ENCODE results near the gene MXI1.
A peak's percentile ranks its signal among the peaks of the same experiment; 100 is the strongest.
"Not testable (repeated sequence)": the region's sequence is repeated elsewhere in the genome, so short reads cannot be mapped to it uniquely, and the experiment has no call there.

Gene MXI1

GRCh38 chr10:110242511-110242910, 35.1 kb downstream of the MXI1 start:
- DNase-seq = no peak

DNA sequence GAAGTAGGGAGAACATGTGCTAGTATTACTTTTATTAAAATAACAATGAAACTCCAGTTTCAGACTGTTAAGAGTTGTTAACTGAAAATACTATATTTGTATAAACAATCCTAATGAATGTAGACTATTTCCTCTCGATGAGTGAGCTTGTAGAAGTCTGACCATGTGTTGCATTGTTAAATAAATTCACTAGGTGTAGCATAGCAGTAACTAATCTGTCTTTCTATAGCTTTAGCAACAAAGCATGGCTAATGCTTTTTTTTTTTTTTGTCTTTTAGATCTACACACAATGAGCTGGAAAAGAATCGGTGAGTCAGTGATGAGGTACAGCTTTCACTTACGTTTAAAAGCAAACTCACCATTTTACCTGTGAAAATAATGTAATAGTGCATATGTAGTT, 37.1 kb downstream of the MXI1 start:
- no peak for DNase-seq

DNA sequence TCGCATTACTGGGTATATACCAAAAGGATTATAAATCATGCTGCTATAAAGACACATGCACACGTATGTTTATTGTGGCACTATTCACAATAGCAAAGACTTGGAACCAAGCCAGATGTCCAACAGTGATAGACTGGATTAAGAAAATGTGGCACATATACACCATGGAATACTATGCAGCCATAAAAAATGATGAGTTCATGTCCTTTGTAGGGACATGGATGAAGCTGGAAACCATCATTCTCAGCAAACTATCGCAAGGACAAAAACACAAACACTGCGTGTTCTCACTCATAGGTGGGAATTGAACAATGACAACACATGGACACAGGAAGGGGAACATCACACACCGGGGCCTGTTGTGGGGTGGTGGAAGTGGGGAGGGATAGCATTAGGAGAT, 40.4 kb downstream of the MXI1 start:
- DNase-seq = not testable (repeated sequence)

GRCh38 chr10:110249489-110249888, 42.1 kb downstream of the MXI1 start:
- not testable (repeated sequence) for DNase-seq

GRCh38 chr10:110251392-110251791, 44.0 kb downstream of the MXI1 start:
- not testable (repeated sequence) for DNase-seq

- no peak for DNase-seq
Measured at GRCh38 chr10:110252151-110252550, 44.7 kb downstream of the MXI1 start.

DNA sequence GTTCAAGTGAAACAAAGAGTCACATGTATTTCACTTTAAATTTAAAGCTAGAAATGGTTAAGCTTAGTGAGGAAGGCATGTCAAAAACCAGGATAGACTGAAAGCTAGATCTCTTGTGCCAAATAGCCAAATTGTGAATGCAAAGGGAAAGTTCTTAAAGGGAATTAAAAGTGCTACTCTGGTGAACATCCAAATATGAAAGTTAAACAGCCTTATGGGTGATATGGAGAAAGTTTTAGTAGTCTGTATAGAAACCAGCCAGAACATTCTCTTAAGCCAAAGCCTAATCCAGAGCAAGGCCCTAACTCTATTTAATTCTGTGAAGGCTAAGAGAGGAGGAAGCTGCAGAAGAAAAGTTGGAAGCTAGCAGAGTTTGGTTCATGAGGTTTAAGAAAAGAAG, 47.1 kb downstream of the MXI1 start:
- DNase-seq = no peak

DNA sequence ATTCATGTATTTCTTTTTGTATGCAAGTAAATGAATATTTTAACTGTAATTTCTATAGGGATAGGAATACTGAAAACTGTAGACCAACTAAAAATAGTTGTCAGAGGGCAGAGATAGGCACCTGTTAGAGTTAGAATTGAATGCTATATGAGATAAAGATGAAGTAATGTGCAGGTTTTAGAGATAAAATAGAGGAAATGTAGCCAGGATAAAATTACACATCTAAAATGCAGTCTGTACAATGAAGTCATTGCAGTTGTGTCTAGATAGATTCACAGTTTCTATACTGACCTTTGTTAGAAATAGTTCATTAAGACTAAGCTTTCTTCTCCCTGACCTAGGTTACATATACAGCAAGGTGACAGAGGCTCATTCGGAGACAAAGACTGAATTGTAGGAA, 51.1 kb downstream of the MXI1 start:
- DNase-seq = no peak

DNA sequence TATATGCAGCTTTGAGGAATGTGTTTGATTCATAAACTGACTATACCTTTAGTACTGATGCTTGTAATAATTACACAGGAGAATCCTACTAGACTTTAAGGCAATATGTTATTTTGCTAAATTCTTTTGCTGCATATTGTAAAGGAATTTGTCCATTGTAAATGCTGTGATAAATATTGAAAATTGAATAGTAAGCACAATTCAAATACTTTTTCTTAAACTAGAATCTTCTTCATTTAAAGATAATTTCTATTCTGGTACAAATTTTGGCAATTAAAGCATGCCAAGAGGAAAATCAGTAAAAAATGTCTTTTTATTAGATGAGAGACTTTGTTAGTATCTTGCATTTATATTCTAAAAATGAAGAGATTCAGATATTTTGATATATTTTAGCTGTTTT, 51.9 kb downstream of the MXI1 start:
- no peak for DNase-seq

DNA sequence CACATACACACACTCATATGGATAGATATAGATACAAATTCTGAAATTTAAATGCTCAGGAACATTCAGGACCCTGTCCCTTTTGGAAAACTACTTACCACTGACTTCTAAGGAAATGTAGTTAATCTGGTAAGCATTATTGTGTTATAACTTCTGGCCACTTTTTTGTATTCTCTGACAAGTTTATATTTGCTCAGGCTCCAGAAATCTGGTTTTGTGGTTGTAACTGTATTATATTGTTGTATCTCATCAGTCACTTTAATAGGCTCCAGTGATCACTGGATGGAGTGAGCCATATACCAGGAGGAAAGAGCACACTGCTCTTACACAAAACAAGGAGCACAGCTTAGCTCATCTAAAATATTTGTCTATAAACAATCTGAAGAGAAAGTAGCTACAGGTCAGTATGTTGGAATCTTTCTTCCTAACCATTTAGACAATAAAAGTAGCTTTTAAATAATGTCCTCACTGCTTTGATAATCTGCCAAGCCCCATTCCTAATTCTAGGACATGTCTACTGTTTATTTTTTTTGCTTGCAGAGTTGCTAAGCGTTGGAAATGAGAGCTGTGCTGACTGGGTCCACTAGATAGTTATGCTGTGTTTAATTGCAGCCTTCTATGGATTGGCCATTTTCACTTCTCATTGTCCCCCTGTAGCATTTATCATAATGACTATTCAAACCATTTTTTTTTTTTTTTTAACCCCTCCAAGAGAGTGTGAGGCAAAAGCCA, 53.5 kb downstream of the MXI1 start:
- DNase-seq = no peak

GRCh38 chr10:110263164-110263563, 55.8 kb downstream of the MXI1 start:
- no peak for DNase-seq

DNA sequence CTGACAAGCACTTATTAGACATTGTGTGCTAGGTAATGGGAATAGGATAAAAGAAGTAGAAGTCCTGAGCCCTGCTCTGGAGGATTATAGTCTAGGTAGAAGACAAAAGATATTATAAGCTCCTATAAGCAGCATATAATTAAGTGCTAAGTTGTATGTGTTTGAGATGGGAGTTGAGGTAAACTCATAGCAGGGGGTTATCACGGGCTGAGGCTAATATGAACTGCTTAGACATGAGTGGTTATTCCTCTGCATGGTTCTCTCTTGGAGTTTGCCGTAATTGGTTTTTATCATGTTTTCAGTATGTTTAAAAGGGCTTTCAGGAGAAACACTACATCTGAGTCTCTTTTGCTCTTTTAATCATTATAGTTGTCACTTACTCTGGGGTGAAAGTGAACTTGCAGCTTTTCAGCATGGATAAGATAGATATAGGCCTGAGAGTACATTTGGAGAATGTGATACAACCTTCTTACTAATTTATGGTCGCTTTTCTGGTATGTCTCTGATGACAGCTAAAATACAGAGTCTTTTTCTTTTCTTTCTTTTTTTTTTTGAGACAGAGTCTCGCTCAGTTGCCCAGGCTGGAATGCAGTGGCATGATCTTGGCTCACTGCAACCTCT, 58.3 kb downstream of the MXI1 start:
- no peak for DNase-seq

DNA sequence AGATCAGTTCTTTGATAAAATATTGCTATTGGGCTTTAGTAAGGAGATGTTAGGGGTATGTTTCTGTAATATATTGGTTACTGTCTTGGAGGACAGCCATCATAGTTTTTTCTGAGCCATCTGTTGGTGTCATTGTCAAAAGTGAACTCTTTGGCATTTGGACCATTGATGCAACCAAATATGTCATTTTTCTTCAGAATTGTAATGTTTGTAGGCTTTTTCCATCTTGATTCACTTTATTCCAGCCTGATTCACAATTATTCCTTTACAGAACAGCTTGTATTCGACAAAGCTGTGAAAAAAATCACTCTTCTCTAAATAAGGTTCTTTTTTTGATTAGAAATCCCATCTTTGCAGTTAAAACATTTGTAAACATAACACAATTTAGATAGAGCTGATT, 59.9 kb downstream of the MXI1 start:
- DNase-seq = no peak

DNA sequence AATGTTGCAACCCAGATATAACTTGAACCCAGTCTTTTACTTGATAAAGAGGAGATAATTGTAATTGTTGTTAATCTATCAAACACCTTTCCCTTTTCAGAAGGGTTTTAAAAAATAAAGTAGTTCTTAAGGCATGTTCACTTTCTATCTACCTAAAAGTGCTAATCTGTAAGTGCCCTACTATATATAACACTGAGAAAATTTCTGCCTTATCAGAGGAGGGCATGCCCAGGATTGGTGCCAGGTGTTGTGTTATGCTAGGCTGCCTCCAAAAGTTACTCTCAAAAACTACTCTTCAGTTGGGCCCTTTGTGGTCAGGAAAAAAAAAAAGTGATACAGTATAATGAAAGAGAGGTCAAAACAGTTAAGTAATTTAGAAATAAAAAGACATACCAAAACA, 61.0 kb downstream of the MXI1 start:
- DNase-seq = peak; percentile 3

DNA sequence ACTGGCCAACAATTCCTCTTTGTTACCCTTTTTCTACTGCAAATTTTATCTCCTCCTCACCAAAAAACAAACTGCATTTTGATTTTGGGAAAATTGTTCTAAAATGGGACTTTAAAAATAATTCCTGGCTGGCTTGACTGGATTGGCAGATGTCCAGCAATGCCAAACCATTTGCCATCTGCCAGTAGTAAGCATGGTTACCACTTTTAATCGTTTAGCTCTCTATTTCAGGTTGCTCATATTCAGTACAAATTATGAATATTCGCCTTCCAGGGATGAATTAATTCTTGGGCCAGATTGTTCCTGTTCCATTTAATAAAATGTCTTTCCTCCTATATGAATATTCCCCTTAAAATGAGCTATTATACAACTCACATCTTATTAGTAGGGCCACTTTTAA, 61.6 kb downstream of the MXI1 start:
- DNase-seq = no peak

DNA sequence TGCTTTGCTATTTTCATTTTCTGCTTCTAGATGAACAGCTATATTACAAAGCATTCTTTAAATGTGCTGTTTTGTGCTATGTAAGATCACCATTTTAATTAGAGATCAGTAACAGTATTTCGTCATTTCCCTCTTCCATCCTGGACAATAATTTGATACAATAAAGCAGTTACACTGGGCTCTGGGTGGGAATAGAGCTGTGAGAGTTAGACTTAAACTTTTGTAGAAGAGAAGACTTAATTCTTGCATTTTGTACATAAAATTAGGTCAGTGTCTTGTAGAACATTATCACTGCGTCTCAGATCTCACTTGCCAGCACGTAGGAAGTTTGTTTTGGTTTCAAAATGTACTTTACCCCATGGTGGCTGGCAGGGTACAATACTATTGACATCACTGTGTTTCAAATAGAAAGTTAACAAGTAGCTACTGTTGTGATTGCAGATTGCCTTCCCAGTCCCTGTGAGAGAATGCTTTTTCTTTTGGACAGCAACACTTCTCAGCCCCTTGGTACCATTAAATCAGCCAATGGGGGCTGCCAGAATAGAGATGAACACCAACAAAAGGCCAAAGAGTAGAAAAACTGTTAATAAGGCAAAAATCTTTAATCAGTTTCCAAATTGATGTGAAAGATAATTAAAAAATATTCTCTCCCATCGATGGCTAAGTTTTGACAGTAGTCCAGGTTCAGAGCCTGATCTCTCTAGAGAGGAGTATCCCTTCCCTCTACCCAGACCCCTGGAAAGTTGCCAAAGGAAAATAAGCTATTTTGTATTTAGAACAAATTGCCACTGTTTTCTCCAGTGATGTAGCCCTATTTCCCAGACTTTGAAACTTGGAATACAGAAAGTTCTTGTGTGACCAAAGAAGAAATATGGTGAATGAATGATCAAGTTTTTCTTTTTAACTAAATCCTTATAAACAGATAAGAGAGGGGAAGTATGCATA, 62.2 kb downstream of the MXI1 start:
- no peak for DNase-seq

DNA sequence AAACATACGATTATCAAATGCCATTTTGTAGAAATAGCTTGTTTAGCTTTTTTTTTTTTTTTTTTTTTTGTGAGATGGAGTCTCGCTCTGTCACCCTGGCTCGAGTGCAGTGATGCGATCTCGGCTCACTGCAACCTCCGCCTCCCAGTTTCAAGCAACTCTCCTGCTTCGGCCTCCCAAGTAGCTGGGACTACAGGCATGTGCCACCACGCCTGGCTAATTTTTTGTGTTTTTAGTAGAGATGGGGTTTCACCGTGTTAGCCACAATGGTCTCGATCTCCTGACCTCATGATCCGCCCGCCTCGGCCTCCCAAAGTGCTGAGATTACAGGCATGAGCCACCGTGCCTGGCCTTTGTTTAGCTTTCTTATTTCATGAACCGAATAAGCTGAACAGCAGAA, 65.6 kb downstream of the MXI1 start:
- DNase-seq = not testable (repeated sequence)

GRCh38 chr10:110273474-110273873, 66.1 kb downstream of the MXI1 start:
- peak; percentile 55 for DNase-seq

GRCh38 chr10:110274072-110274627, 66.7 kb downstream of the MXI1 start:
- no peak for DNase-seq

DNA sequence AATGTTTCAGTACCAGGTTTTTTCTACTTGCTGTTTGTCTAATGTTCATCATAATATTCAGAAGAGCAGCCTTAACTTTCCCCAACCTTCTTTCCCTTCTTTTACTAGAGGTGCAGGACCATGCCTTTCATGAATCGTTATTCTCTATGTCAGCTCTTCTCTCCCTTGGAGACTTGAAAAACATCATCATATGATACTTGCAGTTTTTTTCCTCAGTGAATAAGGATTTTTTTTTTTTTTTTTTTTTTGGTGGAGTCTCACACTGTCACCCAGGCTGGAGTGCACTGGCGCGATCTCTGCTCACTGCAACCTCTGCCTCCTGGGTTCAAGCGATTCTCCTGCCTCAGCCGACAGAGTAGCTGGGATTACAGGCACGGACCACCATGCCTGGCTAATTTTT, 67.2 kb downstream of the MXI1 start:
- no peak for DNase-seq

DNA sequence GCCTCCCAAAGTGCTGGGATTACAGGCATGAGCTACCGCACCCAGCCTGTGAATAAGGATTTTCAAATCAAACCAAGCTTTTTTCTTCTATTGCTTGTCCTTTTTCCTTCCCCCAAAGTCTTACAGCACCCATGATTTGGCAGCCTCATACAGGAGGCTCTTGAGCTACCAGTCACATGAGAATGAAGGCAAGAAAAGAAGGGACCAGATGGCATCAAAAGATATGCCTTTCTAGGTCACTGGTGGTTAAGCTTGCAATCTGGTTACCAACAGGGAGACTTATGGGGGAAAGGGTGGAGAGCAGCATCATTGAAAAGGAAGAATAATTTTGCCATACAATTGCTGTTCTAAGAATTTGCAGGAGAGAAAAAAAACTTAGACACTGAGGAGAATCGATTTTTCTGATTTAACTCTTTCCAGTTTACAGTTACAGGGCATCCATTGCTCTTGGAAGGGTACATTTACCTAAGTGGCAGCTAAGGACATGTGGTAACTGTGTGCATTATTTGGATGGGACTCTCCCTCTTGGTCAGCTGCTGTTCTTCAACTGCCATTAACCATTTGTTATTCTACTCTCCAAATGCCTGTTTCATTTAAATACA, 67.8 kb downstream of the MXI1 start:
- no peak for DNase-seq

DNA sequence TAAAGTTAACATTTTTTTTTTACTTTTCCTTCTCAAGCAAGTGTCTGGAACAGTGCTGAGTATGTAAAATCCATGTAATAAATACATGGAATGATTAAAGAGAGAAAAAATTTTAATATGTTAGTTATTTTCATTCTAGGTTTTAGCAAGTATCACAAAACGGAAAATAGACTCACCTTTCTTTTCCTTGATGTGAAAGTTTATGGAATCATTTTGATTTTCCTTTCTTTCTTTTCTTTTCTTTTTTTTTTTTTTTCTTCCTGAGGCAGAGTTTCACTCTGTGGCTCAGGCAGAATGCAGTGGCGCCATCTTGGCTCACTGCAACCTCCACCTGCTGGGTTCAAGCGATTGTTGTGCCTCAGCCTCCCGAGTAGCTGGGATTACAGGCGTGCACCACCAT, 69.2 kb downstream of the MXI1 start:
- DNase-seq = no peak

DNA sequence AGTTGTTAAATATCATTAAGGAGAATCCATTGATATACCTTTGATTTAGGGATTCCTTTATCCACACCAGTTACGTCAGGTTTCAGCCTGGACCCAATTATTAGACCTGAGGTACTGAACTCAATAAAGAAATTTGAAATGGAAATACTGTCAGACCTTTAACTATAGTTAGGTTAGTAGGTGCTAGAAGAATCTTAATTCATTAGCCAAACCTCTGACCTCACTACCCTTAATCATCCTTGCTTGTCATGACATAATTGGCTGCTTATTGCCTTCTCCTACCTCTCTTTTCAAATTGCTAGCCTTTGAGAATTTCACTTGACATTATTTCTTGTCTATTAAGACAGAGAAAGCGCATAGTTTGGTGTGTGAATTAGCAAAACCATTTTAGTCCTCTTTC, 70.2 kb downstream of the MXI1 start:
- no peak for DNase-seq

All from NCI-H226 (cell line).